Right renal pelvis (tissue), 4 donors: Measurements from ENCODE around the gene PEX26. TPM values are rescaled to one million over a fixed set of nuclear protein-coding genes. Genes with fewer than 3 reads are reported as not detected.
"Not testable (repeated sequence)": the region's sequence is repeated elsewhere in the genome, so short reads cannot be mapped to it uniquely, and the experiment has no call there.

ENCODE experiments used
- DNase-seq, 4 donors: peaks; one replicate each; pipeline ENCODE4 v3.0.0-alpha.2; 2013; ENCODE audit warnings: low read depth in 4 of 4, low spot score in 3 of 4, missing footprints in 1 of 4
- polyA plus RNA-seq, 4 donors: library from polyadenylated mRNA; unstranded; fragments of 120-200 nt; gene quantifications; one replicate each; pipeline ENCODE4 v1.2.1, GENCODE V29; 2013; ENCODE audit not compliant: insufficient read length in 4 of 4

PEX26 gene
- polyA plus RNA-seq, 4 donors = 29.6 to 33.7 (median 30.4) TPM

DNA sequence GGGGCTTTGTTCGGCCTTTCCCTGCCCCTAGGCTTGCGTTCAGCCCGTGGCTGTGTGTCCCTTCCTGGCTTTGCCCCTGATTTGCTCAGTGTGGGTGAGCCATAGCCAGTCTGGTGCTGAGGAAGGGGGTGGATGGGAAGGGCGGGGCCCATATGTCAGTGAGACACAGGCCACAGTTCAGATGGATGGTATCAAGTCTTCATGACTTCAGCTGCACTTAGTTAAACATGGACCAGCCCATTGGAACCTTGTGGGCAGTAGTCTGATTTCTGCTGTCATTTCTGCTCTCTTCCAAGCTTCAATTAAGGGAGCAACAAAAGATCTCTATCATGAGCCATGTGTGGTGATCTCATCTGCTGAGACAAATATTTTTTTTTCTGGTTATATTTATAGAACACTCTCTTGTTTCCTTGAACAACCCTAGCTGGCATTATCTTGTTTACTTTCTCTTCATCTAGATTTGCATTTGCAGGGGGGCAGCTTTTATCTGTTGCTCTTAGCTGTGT, 21.6 kb upstream of the PEX26 start:
- no peak for DNase-seq

GRCh38 chr22:18056807-18057474, 20.8 kb upstream of the PEX26 start:
- DNase-seq = no peak

DNA sequence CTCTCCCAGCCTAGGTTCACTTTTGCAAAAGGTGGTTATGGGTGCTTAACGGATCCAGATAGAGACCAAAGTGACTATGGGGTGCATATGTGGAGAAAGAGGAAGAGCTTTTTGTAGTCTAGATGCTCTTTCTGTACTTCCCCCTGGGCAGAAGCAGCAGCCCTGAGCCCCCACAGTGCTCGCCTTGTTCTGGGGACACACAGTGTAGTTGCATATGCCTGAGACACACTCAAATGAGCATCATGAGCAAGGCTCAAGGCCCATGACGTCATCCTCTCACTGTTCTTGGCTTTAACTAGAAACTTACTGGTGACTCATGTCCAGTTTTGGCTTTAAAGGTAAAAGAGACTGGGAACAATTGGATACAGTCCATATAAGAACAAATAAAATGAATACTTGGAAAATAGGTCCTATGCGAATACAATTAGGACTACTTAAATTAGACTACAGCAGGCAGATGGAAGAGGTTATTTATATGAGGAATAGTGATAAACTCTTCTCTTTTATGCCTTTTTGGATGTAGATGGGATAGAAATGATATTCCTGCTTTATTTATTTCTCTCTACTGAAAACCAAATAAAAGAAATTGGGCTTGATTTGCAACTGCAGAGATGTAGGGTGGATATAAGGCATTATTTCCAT, 20.1 kb upstream of the PEX26 start:
- no peak for DNase-seq

GRCh38 chr22:18058371-18059093, 19.3 kb upstream of the PEX26 start:
- no peak for DNase-seq

GRCh38 chr22:18059094-18059417, 18.7 kb upstream of the PEX26 start:
- DNase-seq = no peak

DNA sequence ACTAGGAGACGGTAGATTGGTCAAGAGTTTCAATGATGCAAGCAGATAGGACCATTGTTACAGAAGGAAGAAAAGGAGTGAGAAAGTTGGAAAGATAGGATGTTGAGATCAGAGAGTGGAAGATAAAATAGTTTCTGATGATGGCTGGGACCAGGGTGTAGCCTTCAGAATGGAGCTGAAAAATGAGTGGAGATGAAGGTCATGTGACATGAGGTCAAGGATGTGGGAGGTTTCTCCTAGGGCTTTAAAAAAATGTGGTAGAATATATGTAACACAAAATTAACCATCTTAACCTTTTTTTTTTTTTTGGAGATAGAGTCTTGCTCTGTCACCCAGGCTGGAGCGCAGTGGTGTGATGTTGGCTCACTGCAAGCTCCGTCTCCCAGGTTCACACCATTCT, 18.3 kb upstream of the PEX26 start:
- DNase-seq = no peak

DNA sequence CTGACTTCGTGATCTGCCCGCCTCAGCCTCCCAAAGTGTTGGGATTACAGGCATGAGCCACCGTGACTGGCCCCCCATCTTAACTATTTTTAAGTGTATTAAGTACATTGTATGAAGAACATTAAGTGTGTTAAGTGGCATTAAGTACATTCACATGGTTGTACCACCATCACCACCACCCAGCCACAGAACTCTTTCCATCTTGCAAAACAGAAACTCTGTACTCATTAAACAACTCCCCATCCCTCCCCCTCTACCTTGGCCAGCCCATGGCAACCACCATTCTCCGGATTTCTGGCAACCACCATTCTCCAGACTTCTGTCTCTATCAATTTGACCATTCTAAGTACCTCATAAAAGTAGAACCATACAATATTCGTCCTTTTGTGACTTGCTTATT, 17.8 kb upstream of the PEX26 start:
- no peak for DNase-seq

GRCh38 chr22:18060646-18061620, 16.9 kb upstream of the PEX26 start:
- DNase-seq = peak in 1 of 4 donors; percentile 58

DNA sequence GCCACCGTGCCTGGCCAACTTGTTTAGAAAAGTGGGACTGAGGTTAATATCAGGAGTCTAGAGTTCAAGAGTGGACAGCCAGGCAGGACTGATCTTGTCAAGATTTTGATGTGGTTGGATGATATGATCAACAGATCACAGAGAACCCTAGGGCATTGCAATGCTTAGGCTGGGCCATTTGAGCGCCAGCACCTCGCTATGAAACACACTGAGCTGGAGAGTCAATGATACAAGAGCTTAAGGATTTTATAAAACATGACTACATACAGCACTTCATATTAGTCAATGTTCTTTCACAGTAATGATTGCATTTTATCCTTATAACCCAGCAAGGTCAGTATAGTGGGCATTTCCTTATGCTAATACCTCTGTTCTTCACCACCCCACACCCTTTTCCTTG, 15.4 kb upstream of the PEX26 start:
- DNase-seq = no peak

DNA sequence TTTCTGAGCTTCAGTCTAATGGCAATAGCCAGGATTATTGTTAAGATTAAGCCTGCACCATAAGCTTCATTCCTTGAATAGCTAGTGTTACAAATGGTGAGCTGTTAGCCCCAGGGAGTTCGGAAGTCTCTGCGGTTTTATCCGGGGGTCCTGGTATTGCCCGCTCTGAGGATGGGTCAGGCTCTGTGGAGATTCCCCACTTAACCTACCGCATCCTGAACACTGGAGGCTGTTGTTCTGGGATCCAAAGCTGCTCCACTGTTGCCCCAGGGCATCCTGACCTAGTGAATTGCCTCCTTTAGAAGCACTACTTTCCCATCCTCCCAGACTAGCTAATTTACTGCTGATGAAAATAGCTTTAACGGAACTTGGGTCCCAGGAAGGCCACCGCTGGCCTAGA, 14.5 kb upstream of the PEX26 start:
- DNase-seq = no peak

GRCh38 chr22:18063715-18064114, 14.1 kb upstream of the PEX26 start:
- not testable (repeated sequence) for DNase-seq

DNA sequence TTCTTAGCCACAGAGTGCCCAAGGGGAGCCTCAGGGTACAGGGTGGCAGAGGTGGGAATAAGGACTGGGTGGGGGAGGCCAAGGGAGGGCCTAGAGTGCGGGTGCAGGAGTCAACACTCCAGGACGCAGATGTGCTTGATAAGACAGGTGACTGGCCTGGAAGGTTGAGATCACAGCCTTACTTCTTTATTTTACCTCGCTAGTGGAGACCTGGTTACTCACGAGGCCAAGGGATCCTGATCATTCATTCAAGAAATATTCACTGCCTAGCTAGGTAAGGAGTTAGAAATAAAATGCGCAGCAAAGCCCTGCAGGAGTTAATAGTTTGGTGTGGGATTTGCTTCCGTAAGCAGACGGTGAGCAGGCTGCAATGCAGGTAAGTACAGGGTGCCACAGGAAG, 13.2 kb upstream of the PEX26 start:
- DNase-seq = no peak

DNA sequence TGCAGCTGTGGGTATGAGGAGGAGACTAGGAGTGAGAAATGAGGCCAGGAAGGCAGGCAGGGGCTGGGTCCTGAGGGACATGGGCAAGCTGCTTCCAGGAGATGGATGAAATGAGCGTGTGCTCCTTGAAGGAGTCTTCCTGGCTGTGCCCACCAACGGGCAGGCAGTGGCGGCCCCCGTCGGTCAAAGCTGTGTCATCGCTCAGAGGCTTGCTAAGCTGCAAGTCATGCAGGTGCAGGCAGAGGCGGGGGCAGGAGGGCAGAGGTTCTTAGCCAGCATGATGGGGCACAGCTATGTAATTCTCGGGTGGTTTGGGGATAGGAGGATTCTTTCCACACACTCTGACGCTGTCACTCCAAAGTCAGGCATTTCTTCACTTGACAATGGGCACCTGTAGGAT, 12.5 kb upstream of the PEX26 start:
- DNase-seq = no peak

DNA sequence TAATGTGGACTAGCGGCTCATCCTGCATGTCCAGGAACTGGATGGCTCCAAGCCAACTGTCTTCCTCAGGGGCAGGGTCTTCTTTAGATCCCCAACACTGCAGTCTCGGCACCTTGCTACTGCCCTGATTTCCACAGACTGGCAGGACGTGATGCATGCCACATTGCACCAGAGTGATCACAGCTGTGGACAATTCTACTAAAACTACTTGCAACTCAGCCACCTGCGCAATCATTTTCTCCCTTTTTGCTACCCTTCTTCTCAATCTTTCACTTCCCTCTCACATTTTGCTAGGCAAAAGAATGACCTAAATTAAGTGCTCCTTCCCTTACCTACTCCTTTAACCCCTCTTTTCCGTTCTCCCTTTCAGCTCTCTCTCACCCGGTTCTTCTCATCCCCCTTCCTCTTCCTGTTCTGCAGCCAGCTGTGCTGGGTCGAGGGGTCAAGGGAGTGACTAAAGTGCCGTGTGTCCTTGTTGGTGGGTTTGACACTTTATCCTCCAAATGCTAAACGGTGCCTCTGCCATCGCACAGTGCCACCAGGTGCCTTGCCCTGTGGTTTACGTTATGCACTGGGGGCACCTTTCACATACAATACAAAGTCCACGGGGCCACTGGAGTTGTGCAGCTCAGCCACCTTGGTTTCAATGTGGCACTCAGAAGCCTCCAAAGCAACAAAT, 11.5 kb upstream of the PEX26 start:
- DNase-seq = no peak

- DNase-seq = no peak
Measured at GRCh38 chr22:18067121-18067520, 10.7 kb upstream of the PEX26 start.

DNA sequence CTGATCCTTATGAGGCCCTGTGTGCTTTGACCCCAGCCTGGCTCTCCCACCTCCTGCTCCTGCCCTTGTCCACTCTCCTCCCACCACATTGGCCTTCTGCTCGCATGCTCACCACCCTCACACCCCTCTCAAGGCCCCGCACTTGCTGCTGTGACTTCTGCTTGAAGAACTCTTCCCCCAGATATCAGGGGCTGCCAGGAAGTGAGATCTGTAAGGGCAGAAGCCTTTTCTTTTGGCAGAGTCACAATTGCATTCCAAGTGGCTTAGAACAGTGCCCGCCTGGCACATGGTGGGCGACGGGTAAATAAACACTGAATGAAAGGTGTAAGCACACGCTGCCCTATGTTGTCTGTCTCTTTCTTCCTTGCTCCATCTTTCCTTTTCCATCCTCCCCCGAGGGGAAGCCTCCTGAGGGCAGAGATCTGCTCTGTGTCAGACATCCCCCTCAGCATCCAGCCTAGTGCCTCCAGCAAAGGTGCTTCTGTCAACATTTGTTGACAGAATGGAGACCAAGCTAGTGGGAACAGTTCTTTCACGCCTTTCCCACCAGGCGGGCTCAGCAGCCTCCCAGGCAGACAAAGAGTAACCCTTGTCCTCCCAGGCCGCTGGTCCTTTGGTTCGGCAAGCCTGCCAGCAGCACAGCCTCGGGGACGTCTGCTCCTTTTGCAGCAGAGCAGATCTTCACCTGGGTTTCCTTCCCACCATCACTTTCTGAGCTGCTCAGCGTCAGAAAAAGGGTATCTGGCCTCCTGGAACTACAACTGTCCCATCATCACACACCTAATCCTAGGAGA, 10.0 kb upstream of the PEX26 start:
- no peak for DNase-seq

GRCh38 chr22:18068381-18068988, 9.3 kb upstream of the PEX26 start:
- DNase-seq = no peak

DNA sequence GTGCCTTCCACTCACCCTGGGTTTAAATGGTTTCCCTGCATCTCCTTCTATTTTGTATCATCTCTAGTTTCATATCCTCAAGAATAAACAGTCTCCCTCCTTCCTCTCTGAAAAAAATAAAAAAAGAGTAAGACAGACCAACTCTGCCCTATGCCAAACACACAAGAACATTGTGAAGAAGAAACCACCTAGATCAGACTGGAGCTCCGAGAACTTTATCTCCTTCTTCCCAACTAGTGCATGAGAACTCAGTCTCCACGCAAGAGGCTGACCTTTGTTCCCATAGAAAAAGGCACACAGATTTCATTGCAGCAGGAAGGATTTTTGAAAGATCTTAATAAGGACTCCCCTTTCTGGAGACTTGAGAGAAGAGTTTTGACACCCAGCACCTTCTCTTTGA, 8.7 kb upstream of the PEX26 start:
- DNase-seq = no peak

GRCh38 chr22:18070041-18070440, 7.7 kb upstream of the PEX26 start:
- DNase-seq = no peak
